ENCODE results near the gene PARD6B. TPM values are rescaled to one million over a fixed set of nuclear protein-coding genes. Genes with fewer than 3 reads are reported as not detected.
"Not testable (repeated sequence)": the region's sequence is repeated elsewhere in the genome, so short reads cannot be mapped to it uniquely, and the experiment has no call there.

Gene PARD6B, protein sequence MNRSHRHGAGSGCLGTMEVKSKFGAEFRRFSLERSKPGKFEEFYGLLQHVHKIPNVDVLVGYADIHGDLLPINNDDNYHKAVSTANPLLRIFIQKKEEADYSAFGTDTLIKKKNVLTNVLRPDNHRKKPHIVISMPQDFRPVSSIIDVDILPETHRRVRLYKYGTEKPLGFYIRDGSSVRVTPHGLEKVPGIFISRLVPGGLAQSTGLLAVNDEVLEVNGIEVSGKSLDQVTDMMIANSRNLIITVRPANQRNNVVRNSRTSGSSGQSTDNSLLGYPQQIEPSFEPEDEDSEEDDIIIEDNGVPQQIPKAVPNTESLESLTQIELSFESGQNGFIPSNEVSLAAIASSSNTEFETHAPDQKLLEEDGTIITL
- total RNA-seq = 3.2 TPM

DNA sequence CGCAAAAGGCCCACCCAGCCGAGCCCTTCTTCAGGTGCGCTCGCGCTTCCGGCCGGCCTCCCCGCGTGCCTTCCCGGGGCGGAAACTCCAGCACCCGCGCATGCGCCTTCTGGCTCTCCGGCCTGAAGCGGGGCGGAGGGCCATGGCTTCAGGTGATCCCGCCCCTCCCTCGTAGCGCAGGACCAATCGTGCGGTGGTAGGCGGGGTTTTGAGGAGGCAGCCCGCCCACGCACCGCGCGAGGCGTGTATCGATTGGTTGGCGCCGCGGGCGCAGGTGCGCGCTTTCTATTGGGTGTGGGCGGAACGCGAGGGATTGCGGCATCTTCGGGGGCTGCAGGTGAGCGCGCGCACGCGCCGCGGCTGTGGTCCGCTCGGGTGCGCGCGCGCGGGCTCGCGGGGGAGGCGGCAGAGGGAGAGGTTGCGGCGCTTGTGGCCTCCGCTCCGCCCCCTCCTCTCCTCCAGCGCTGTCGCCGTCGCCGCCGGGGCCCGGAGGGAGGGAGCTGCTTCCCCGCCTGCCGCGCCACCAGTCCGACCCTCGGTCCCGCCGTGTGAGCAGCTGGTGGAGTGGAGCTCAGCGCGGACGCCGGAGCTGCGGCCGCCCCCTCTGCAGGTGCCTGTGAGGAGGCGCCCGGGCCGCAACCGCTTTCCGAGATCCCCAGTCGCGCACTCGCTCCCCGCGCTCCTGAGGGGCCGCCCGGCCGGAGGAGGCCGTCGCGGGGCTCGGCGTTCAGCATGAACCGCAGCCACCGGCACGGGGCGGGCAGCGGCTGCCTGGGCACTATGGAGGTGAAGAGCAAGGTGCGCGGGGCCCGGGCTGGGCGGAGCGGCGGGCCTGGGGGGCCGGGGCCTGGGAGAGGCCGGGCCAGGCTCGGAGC, at the start of gene PARD6B:
PARD6B (plus strand) TSS at position 526 of the 875 bp plus-strand sequence; CDS start at position 733, 207 bp downstream.
- peak; percentile 99 for DNase-seq

DNA sequence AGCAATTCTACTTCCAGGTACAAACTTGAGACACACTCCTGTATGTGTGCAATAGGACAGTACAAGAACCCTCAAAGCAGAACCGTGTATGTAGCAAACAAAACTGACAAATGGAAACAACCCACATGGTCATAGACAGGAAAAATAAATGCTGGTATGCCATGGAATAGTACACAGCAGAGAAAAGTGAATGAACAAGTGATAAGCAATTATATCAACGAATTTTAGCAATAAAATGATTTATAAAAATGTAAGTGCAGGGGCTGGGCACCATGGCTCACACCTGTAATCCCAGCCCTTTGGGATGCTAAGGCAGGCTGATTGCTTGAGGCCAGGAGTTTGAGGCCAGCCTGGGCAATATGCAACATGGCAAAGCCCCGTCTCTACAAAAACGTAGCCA, 49.3 kb upstream of the PARD6B start:
- no peak for DNase-seq

DNA sequence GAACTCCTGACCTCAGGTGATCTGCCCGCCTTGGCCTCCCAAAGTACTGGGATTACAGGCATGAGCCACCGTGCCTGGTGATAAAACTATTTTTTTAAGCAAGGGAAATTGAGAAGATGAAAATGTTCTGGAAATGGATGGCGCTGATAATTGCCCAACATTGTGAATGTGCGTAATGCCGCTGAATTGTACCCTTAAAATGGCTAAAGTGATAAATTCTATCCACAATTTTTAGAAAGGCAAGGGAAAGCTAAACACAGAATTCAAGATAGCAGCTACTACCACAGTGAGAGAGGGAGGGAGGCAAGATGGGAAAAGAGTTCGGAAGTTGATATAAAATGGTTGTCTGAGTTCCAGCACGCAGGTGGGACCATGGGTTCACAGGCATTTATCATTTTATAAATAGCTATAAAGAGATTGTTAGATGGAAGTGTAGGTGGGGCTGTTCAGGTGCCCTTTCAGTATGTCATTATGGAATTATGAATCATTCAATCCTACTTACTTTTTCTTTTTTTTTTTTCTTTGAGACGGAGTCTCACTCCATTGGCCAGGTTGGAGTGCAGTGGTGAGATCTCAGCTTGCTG, 48.3 kb upstream of the PARD6B start:
- DNase-seq = no peak

DNA sequence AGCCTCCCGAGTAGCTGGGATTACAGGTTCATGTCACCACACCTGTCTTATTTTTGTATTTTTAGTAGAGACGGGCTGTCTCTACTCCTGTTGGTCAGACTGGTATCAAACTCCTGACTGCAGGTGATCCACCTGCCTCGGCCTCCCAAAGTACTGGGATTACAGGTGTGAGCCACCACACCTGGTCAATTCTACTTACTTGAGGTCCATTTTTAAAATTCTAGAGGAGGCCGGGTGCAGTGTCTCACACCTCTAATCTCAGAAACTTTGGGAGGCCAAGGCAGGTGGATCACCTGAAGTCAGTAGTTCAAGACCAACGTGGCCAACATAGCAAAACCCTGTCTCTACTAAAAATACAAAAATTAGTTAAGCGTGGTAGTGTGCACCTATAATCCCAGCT, 47.8 kb upstream of the PARD6B start:
- no peak for DNase-seq

DNA sequence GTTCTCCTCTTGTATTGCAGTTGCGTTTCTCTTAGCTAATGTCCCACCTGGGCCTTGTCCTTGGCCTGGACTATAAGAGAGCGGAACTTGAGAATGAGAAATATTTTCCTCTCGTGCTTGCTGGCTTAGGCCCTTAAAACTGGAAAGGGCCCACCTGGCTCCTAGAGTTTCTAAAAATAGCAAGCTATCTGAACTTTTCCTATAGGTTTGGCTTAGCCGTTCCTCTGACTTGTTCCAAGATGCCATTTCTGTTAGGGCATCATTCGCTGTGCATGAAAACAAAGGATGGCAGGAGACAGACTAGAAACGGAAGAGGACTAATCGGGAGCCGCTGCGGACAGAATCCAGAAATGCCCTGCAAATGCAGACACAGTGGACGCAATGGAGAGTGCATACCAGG, 44.6 kb upstream of the PARD6B start:
- peak; percentile 82 for DNase-seq

DNA sequence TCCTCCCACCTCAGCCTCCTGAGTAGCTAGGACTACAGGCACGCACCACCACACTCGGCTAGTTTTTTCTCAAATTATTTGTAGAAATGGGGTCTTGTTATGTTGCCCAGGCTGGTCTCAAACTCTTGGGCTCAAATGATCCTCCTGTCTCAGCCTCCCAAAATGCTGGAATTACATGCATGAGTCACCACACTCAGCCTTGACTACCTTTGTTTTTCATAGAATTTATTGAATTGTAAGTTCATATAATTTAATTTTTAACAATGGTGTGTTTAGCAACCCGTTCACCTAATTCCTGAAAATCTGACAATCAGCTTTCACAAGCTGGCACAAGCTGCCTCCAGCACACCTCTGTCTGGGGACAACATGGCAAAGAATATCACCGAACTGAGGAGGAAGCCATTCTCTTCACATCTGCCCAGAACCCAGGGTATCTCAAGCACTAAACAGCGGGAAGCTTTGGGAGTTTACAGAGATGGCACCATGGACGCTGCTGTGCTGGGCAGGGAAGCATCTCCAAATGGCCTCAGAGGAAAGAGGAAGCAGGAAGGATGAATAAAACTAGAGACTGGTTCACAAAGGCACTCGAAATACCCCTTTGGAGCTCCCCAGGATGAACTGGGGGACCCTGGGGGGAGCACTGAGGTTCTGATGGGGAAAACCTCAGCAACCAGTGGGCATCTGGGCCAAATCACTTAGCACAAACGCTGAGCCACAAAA, 43.0 kb upstream of the PARD6B start:
- DNase-seq = no peak

DNA sequence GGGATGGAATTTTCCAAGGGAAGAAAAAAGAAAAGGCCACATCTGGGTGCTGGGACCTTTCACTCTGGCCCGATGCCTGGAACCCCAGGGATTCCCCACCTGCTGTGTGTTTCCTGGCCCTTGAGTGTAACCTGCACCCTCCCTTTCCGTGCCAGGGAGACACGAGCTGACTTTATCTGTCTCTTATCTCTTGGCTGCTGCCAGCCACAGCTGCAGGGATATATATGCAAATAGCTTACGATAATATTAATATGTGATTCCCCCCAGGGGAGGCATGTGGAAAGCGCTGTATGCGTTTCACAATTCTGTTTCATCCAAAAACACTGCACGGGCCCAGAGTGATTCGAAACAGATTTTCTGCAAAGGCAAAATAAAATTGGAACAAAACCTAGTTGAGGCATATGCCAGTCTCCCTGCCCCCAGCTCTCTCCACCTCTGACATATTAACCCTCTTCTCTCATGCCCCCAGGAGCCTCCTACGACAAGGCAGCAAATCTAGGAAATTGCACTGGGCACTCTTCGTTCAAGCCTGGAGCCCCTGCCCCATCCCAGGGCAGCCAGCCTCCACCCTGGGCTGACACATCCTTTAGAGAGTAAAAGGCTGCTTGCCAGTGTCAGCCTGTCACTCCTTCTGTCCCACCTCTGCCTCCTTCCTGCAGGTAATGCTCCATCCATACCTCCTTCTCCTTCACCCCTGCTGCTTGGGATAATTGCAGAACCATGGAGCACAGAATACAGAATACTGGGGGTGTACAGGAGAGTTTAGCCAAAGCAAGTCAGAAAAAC, 41.3 kb upstream of the PARD6B start:
- no peak for DNase-seq

DNA sequence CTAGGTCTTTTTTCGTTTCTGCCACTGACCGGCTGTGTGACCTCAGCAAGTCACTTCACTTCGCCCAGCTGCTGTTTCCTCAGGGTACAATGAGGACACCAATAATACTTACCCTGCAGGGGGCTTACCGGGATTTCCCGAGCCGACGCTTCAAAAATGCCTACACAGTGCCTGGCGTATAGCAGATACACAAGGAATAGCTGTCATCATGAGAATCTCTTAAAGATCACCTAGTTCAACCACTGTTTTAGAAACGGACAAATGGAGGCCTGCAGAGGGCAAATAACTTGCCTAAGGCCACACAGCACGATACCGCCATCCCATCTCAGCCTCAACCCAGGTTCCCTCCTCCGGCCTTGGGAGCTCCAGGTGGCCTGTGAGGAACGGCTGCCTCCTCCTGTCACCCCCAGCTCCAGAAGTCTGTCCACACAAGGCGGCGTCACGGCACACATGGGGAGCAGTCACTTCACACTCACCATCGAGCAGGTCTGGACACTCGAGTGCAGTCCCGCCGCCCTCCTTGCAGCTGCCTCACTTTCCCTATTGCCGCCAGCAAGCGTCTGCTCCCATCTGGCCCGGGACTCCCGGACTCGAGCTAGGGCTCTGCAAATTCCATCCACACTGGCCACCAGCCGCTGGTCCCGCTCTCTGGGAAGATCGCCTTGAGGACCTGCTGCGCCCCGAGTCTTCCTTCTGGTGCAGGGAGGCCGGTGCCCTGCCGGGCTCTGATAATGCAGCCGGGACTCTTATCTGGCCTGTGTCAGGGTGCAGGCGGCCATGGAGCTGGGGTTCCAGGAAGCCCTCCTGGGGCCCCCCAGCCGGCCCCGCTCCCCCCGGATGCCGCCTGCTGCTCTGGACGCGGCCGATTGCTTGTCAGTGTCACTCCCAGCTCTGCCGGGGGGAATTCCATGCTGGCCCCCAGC, 40.5 kb upstream of the PARD6B start, which contains the start of gene RIPOR3:
RIPOR3 (minus strand) TSS at position 893 of the 923 bp plus-strand sequence; CDS start at position 479, 414 bp downstream.
- peak; percentile 41 for DNase-seq

DNA sequence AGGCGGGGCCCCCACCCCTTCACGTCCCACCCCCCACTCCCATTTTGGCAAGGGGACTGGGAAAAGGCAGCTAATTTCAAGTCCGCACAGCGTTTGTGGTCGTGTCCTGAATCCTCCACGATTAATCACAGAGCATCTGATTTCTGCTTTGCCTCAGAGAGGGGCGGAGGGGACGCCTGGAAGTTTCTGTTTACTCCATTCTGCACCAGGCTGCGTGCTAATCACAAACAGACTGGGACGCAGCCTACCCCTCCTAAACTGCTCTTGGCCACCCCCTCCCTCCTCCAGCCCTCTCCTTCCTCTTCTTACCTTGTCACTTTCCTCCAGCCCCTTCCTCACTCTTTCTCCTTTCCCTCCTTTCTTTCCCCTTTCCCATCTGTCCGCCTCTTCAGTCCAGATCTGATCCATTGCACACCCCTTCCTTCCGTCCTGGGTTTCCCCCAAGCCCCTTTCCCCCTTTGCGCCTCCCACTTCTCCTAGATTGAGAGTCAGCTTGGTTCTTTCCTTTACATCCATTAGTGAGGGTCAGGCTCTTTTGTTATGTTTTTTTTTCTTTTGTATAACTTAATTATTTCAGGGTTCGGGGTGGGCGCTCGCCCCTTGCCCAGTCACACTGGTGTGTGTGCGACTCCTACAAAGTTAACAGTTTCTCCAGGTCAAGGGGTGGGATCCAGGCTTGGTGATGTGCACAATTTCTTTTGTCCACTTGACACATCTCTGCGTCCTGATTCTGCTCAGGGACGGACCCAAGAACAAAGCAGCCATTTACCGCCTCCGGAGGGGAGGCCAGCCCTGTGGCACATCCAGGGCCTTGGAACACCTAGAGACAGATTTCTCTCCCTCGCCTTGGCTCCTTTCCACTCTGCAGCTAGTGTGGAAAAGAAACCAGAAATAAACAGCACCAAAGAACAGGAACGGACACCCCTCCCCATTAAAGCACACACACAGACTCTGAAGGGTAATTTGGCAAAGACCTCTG, 39.5 kb upstream of the PARD6B start:
- DNase-seq = peak; percentile 69

DNA sequence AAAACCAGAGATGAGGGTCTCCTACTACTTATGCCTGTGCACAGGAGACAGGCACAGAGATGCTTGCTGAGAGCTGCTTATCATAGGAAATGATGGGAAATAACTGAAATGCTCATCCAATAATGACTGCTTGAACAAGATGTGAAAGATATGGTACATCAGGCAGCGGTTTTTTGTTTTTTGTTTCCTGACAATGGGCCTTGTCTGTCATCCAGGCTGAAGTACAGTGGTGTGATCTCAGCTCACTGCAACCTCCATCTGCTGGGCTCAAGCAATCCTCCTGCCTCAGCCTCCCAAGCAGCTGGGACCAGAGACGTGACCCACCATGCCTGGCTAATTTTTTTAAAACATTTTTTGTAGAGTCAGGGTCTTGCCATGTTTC, 38.8 kb upstream of the PARD6B start:
- DNase-seq = no peak

DNA sequence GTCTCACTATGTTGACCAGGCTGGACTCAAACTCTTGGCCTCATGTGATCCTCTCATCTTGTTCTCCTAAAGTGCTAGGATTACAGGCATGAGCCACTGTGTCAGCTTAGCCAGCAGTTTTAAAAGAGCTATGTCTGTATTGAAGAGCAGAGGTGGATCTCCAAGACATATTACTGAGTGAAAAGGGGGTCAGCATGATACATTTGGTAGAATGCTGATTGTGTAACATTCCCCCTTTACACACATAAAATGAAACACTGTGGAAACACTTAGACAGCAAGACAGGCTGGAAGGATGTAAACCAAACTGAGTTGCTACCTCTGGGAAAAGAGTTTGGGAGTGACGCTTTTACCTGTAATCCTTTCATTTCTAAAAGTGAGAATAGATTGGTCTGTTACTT, 38.4 kb upstream of the PARD6B start:
- no peak for DNase-seq

DNA sequence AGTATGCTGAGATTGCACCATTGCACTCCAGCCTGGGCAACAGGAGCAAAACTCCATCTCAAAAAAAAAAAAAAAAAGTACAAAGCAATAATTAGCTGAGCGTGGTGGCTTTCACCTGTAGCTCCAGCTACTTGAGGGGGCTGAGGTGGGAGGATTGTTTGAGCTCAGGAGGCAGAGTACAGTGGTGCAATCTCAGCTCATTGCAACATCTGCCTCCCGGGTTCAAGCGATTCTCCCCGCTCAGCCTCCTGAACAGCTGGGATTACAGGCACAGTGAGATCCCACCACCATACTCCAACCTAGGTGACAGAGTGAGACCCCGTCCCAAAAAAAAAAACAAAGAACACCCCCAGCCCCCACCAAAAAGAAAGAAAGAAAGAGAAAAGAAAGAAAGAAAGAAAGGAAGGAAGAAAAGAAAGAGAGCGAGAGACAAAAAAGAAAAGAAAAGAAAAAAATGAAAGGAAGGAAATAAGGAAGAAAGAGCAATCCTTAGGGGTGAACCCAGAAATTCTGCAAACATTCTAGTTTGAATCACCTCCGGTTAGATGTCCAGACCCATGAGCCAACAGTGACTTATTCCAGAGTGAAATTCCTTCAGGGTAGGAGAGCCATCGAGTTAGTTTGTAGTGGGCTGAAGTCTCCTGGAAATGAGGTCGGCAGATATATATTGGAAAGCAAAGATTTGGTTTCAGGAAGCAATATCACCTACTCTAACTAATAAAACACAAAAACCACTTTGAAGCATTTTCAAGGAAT, 36.8 kb upstream of the PARD6B start:
- no peak for DNase-seq

DNA sequence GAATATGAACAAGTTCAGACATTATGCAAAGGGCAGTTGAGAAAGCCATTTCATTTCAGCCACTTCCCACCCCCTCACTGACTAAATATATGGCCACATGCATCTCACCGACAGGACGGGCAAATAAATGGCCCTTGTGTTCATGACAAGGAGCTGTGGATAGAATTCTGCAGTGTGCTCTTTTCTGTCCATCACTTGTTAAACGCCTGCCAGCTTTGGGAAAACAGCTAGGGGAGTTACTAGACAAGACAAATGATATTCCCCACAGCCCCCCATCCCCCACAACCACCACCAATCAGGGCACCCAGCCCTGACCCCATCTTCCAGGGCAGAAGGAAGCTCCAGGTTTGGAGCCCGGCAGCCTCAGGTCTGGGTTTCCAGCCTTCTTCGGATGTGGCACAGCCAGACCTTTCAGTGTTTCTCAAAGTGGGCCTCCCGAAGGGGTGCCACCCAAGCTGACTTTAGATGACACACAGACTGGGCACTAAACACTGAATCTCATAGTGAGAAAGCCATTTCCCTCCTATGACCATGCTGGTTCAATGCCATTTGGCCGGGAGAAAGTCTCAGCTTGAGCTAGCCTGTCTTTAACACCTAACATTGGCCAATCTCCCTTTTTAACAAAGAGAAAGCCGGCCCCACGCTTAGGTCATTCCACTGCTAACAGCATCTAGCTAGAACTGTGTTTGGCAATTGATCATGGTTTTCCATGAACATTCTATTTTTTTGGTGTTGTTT, 36.1 kb upstream of the PARD6B start:
- DNase-seq = peak; percentile 45

DNA sequence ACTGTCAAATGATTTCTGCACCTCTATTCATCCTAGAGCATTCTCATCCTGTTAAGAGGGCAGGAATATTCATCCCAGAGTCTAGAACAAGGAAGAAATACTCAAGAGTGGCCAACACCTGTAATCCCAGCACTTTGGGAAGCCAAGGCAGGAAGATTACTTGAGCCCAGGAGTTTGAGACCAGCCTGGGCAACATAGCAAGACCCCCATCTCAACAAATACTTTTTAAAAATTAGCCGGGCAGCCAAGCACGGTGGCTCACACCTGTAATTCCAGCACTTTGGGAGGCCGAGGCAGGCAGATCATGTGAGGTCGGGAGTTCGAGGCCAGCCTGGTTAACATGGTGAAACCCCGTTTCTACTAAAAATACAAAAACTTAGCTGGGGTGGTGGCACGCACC, 33.1 kb upstream of the PARD6B start:
- not testable (repeated sequence) for DNase-seq

DNA sequence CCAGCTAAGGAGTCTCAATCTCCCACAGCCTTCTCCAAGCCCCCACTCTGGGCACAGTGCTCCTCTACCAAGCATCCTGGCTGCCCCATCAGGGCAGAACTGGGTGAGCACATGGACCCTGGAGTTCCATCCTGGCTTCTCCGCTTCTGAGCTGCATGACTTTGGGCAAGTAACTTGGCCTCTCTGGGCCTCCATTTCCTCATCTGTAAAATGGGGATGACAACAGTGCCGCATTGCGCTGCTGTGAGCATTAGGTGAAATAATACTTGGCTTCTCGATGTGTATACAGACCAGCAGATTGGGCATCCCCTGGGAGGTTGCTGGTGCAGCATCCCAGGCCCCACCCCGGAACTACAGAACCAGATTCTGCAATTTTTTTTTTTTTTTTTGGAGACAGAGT, 31.7 kb upstream of the PARD6B start:
- no peak for DNase-seq

DNA sequence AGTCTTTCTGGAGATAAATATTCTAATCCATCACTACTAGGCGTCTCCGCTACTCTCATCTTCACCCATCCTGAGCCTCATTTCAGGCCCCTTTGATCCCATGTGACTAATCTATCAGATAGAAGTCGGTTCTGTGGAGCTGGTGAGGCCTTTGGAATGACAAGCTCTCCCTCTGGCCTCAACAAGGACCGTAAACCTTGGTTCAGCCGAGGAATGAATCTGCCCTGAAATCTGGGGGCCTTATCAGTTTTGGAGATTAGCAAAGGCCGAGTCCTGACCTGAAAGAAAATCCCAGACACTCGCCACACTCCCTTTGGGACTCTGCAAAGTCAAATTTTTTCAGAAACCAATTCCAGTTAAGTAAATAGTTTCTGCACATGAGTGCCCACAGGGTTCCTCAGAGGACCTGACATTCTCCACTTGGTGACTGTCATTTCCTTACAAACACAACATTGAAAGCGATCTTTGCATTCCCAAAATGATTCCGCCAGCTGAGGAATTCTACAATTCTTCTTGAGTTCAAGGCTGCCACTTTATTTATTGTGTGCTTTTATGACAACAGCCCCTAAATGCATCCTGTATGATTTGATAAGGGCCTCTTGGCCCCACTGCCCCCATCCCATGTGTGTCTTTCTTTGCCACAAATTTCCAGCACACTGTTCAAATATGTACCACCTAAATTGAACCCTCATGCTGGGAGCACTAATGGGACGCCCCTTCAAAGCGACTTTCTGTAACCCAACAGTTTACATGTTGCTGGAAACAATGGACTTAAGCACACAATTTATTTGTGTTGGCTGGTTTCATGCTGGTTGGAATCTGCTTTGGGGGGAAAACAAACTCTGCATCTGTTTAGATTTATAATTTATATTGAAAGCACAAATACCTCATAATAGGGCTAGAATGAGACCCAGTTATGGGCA, 30.1 kb upstream of the PARD6B start:
- no peak for DNase-seq

All from tongue (tissue), 2 donors.